Measurements from ENCODE around the gene KLK12.

KLK12 gene

GRCh38 chr19:51044327-51044726 lies 9.5 kb upstream of the KLK12 start:
- DNase-seq, result no peak

GRCh38 chr19:51043497-51043896 lies 8.7 kb upstream of the KLK12 start:
- DNase-seq, result no peak

- no peak for DNase-seq
Observed at GRCh38 chr19:51040151-51040550, 5.3 kb upstream of the KLK12 start.

GRCh38 chr19:51036519-51036918 lies 1.7 kb upstream of the KLK12 start:
- DNase-seq, result no peak

GRCh38 chr19:51031880-51032225 lies 2.9 kb downstream of the KLK12 start:
- DNase-seq, result no peak

- no peak for DNase-seq
Observed at GRCh38 chr19:51031220-51031879, 3.5 kb downstream of the KLK12 start.

GRCh38 chr19:51030631-51031030 lies 4.2 kb downstream of the KLK12 start:
- DNase-seq, result no peak

GRCh38 chr19:51029718-51030117 lies 5.1 kb downstream of the KLK12 start:
- DNase-seq, result no peak

GRCh38 chr19:51027873-51028272 lies 6.9 kb downstream of the KLK12 start:
- DNase-seq, result no peak

GRCh38 chr19:51027126-51027806 lies 7.5 kb downstream of the KLK12 start:
- DNase-seq, result no peak

GRCh38 chr19:51026554-51026831 lies 8.3 kb downstream of the KLK12 start, which contains the start of gene KLK11:
Gene KLK11, minus strand, starts transcription at chr19:51026616. Its CDS starts 985 bp downstream, at chr19:51025631.
- DNase-seq, result no peak

GRCh38 chr19:51025809-51026553 lies 8.8 kb downstream of the KLK12 start:
- DNase-seq, result no peak

GRCh38 chr19:51025401-51025800 lies 9.4 kb downstream of the KLK12 start:
- no peak for DNase-seq

GRCh38 chr19:51024924-51025323 lies 9.9 kb downstream of the KLK12 start:
- no peak for DNase-seq

- no peak for DNase-seq
Observed at GRCh38 chr19:51023946-51024345, 10.9 kb downstream of the KLK12 start.

- DNase-seq, result no peak
Observed at GRCh38 chr19:51022526-51022925, 12.3 kb downstream of the KLK12 start.

- no peak for DNase-seq
Observed at GRCh38 chr19:51020988-51021651, 13.7 kb downstream of the KLK12 start.

- no peak for DNase-seq
Observed at GRCh38 chr19:51019544-51019925, 15.3 kb downstream of the KLK12 start, which contains the start of gene KLK10. Gene KLK10, minus strand, starts transcription at chr19:51019709. Its CDS starts 579 bp downstream, at chr19:51019130.

GRCh38 chr19:51018745-51019543 lies 15.9 kb downstream of the KLK12 start:
- no peak for DNase-seq

- DNase-seq, result no peak
Observed at GRCh38 chr19:51016798-51017683, 17.8 kb downstream of the KLK12 start.

GRCh38 chr19:51015691-51016267 lies 19.0 kb downstream of the KLK12 start:
- no peak for DNase-seq

Data from T1000 (cell line).